Natural killer cell (primary cell): ENCODE data around the gene RBM43. TPM values are rescaled to one million over a fixed set of nuclear protein-coding genes. Genes with fewer than 3 reads are reported as not detected.

ENCODE experiments used
- ATAC-seq, 3 donors: fragments of 150-1000 bp in 2 of 3; fragments of 200-7000 bp in 1 of 3; cut with Tn5 transposase; 1 replicate in 1 of 3; 2 replicates in 2 of 3; pipeline ENCODE4 v1.10.0; 2021; ENCODE audit warnings: mild to moderate bottlenecking in 2 of 3, moderate library complexity in 2 of 3
- DNase-seq, 2 donors: peaks; one replicate each; pipeline versions ENCODE4 v3.0.0 to v3.0.0-alpha.2; 2013 to 2021; ENCODE audit warnings: mixed read lengths in 1 of 2
- H3K27ac ChIP-seq: one replicate; pipeline ENCODE4 v1.5.1; 2013; ENCODE audit warnings: mild to moderate bottlenecking, low read length
- H3K27me3 ChIP-seq: one replicate; pipeline ENCODE4 v1.6.1; 2013; ENCODE audit warnings: low read length; ENCODE audit not compliant: control insufficient read depth, insufficient read depth
- H3K36me3 ChIP-seq: one replicate; pipeline ENCODE4 v1.6.1; 2013; ENCODE audit warnings: low read length; ENCODE audit not compliant: control insufficient read depth, insufficient read depth
- H3K4me1 ChIP-seq: one replicate; pipeline ENCODE4 v1.6.1; 2013; ENCODE audit warnings: low read length; ENCODE audit not compliant: control insufficient read depth, insufficient read depth
- H3K4me3 ChIP-seq: one replicate; pipeline ENCODE4 v1.5.1; 2013; ENCODE audit warnings: low read length
- H3K9me3 ChIP-seq: one replicate; pipeline ENCODE4 v1.6.1; 2013; ENCODE audit warnings: low read length; ENCODE audit not compliant: control insufficient read depth, insufficient read depth
- H3K27ac Mint-ChIP-seq, 2 donors: one replicate each; pipeline ENCODE4 v1.8.0; 2022; ENCODE audit warnings: mild to moderate bottlenecking in 2 of 2, mixed read lengths in 2 of 2, moderate library complexity in 1 of 2
- H3K27me3 Mint-ChIP-seq, 2 donors: one replicate each; pipeline ENCODE4 v1.8.0; 2022; ENCODE audit warnings: low read depth in 2 of 2, mixed read lengths in 2 of 2
- H3K36me3 Mint-ChIP-seq: one replicate; pipeline ENCODE4 v1.8.0; 2022; ENCODE audit warnings: mixed read lengths
- H3K4me1 Mint-ChIP-seq, 2 donors: one replicate each; pipeline ENCODE4 v1.8.0; 2022; ENCODE audit warnings: mixed read lengths in 2 of 2
- H3K4me3 Mint-ChIP-seq: one replicate; pipeline ENCODE4 v1.8.0; 2022; ENCODE audit warnings: mild to moderate bottlenecking, moderate library complexity, mixed read lengths
- H3K9me3 Mint-ChIP-seq, 2 donors: one replicate each; pipeline ENCODE4 v1.8.0; 2022; ENCODE audit warnings: mixed read lengths in 2 of 2
- WGBS: methylation state at CpG from one replicate; pipeline ENCODE4 v1.1.7; 2013; ENCODE audit warnings: missing lambda C conversion rate; ENCODE audit not compliant: insufficient coverage; 5-methylcytosine and 5-hydroxymethylcytosine counted together
- intact Hi-C: fragments of 100-400 bp; cut with micrococcal nuclease; formaldehyde crosslinking; loops from one replicate; pipeline ENCODE4 v1.14.2; 2022
- total RNA-seq, 4 donors: library from RNA; stranded (reverse); fragments of 120-200 nt in 1 of 4; gene quantifications; one replicate each; pipeline versions ENCODE4 v1.2.3 to v1.2.4, GENCODE V29; 2013 to 2022
- TF ChIP-seq, protein P1 (sequence below): fragments of 200-600 bp; IDR thresholded peaks from one replicate; pipeline ENCODE4 v1.8.0; 2022; ENCODE audit warnings: antibody characterized with exemption

The RBM43 gene
- total RNA-seq, 3 donors from 2014 or later (not counting 1 experiment from before 2014, with no cell fraction given), result 5.6 to 12.4 (median 10.9) TPM

DNA sequence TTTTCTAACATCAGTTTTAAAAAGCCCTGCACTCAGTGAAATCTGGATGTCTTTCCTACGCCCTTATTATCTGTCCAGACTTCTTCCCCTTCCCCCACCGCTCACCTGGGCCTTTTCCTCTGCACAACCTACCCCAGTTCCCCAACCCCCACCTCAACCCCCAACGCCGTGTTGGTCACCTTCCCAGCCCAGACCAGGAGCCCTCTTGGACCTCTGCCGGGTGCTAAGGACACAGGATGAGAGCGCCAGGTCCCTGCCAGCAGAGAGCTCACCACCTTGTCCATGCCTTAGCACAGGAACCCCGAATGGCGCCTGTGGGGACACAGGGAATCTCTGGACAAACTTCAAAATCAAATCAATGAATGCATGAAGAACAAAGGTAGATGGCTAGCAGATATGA, 966 bp upstream of the RBM43 start:
- H3K36me3 ChIP-seq, result no peaks in the 10 kb centered on the region
- peaks cover 10% of the 10 kb centered on the region for H3K4me1 ChIP-seq
- no peak for ATAC-seq
- H3K27ac Mint-ChIP-seq, result peak overlapping the region; percentile 95 to 96
- no peak for DNase-seq
- no peaks in the 10 kb centered on the region for H3K27me3 Mint-ChIP-seq
- H3K9me3 Mint-ChIP-seq, result no peaks in the 10 kb centered on the region
- H3K36me3 Mint-ChIP-seq, result no peaks in the 10 kb centered on the region
- no peaks in the 10 kb centered on the region for H3K9me3 ChIP-seq
- peaks cover 16 to 22% of the 10 kb centered on the region in 2 donors for H3K4me1 Mint-ChIP-seq
- no peaks in the 10 kb centered on the region for H3K27me3 ChIP-seq
- H3K4me3 Mint-ChIP-seq, result peak overlapping the region; percentile 95
- H3K27ac ChIP-seq, result no peak overlapping the region
- H3K4me3 ChIP-seq, result no peak overlapping the region
- 98% methylated on average over 8 of the region's 8 CpGs for WGBS
- intact Hi-C loops, result loop anchor here (10.0 kb wide), 2 partner anchors 152 to 1678 kb away; partner anchors contain the start of gene MMADHC
- TF ChIP-seq, protein P1, sequence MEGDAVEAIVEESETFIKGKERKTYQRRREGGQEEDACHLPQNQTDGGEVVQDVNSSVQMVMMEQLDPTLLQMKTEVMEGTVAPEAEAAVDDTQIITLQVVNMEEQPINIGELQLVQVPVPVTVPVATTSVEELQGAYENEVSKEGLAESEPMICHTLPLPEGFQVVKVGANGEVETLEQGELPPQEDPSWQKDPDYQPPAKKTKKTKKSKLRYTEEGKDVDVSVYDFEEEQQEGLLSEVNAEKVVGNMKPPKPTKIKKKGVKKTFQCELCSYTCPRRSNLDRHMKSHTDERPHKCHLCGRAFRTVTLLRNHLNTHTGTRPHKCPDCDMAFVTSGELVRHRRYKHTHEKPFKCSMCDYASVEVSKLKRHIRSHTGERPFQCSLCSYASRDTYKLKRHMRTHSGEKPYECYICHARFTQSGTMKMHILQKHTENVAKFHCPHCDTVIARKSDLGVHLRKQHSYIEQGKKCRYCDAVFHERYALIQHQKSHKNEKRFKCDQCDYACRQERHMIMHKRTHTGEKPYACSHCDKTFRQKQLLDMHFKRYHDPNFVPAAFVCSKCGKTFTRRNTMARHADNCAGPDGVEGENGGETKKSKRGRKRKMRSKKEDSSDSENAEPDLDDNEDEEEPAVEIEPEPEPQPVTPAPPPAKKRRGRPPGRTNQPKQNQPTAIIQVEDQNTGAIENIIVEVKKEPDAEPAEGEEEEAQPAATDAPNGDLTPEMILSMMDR, result no peak

GRCh38 chr2:151261977-151262291, 271 bp upstream of the RBM43 start:
- intact Hi-C loops, result loop anchor here (1.0 to 10.0 kb wide), 3 partner anchors 27 to 1677 kb away; partner anchors contain the start of genes MMADHC and NMI
- no peak for ATAC-seq
- no peak for DNase-seq
- Mint-ChIP-seq H3K36me3 (no peaks in the 10 kb centered on the region), H3K4me3 (peak overlapping the region; percentile 95), H3K27ac (peak overlapping the region; percentile 95 to 96), H3K9me3 (no peaks in the 10 kb centered on the region), H3K27me3 (no peaks in the 10 kb centered on the region), H3K4me1 (peaks cover 16 to 22% of the 10 kb centered on the region in 2 donors)
- peak overlapping the region; percentile 99 for H3K27ac ChIP-seq
- no peaks in the 10 kb centered on the region for H3K9me3 ChIP-seq
- peaks cover 10% of the 10 kb centered on the region for H3K4me1 ChIP-seq
- no peaks in the 10 kb centered on the region for H3K36me3 ChIP-seq
- no peaks in the 10 kb centered on the region for H3K27me3 ChIP-seq
- 2% methylated on average over 8 of the region's 9 CpGs for whole genome bisulfite sequencing
- peak overlapping the region; percentile 87 for H3K4me3 ChIP-seq
- TF ChIP-seq, protein P1, result no peak

GRCh38 chr2:151260573-151261230, 961 bp downstream of the RBM43 start:
- no peaks in the 10 kb centered on the region for H3K27me3 Mint-ChIP-seq

More at GRCh38 chr2:151260573-151261230, 961 bp downstream of the RBM43 start:
- peak overlapping the region; percentile 95 to 96 for H3K27ac Mint-ChIP-seq
- ATAC-seq (peak; percentile 1 to 25 (median 4)), DNase-seq (no peak)
- WGBS, result 11% methylated on average over 11 of the region's 11 CpGs
- Histone ChIP-seq H3K9me3 (no peaks in the 10 kb centered on the region), H3K4me1 (peaks cover 10% of the 10 kb centered on the region), H3K27ac (peak overlapping the region; percentile 99), H3K27me3 (no peaks in the 10 kb centered on the region), H3K36me3 (no peaks in the 10 kb centered on the region), H3K4me3 (peak overlapping the region; percentile 87)
- H3K36me3 Mint-ChIP-seq, result no peaks in the 10 kb centered on the region
- TF ChIP-seq, protein P1, result no peak
- H3K4me1 Mint-ChIP-seq, result peaks cover 16 to 22% of the 10 kb centered on the region in 2 donors
- peak overlapping the region; percentile 95 for H3K4me3 Mint-ChIP-seq
- H3K9me3 Mint-ChIP-seq, result no peaks in the 10 kb centered on the region
- intact Hi-C loops, result loop anchor here (1.0 to 10.0 kb wide), 3 partner anchors 29 to 1676 kb away; partner anchors contain the start of genes MMADHC and NMI
